Daoy (cell line): Measurements from ENCODE around the gene ZCCHC9. TPM values are rescaled to one million over a fixed set of nuclear protein-coding genes. Genes with fewer than 3 reads are reported as not detected.
"Not testable (repeated sequence)": the region's sequence is repeated elsewhere in the genome, so short reads cannot be mapped to it uniquely, and the experiment has no call there.

Experiments
- DNase-seq: peaks from one replicate; pipeline ENCODE4 v3.0.0-alpha.2; 2015; ENCODE audit warnings: low read depth
- total RNA-seq: library from RNA; depleted of rRNA; stranded (reverse); fragments of >200 nt; shearing (Covaris generic); gene quantifications from 2 replicates; pipeline ENCODE4 v1.2.3, GENCODE V29; 2014; rRNA removed

Gene ZCCHC9, protein sequence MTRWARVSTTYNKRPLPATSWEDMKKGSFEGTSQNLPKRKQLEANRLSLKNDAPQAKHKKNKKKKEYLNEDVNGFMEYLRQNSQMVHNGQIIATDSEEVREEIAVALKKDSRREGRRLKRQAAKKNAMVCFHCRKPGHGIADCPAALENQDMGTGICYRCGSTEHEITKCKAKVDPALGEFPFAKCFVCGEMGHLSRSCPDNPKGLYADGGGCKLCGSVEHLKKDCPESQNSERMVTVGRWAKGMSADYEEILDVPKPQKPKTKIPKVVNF
- 46.6 and 49.0 TPM in 2 replicates for total RNA-seq

- DNase-seq, result peak; percentile 98
Measured at GRCh38 chr5:81301271-81302015, at the start of gene ZCCHC9. Gene ZCCHC9 (plus strand): TSS chr5:81301587. CDS start chr5:81304758, 3,171 bp downstream.

DNA sequence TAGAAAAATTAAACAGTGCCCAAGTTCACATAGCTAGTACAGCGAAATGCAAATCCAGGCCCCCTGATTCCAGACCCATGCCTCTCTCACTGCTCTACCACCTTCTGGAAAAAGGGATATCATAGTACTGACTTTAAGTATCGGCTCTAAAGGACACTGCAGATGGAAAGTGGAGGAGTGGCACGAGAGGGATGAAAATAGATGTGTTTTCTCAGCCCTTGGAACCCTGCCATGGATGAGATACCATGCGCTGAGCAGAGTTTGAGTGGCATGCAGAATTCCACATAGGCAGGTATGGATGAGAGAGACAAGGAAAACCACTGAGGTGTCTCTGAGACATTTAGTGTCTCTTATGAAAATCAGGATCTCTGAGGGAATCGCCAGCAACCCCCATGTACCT is 49.5 kb upstream of the ZCCHC9 start:
- no peak for DNase-seq

DNA sequence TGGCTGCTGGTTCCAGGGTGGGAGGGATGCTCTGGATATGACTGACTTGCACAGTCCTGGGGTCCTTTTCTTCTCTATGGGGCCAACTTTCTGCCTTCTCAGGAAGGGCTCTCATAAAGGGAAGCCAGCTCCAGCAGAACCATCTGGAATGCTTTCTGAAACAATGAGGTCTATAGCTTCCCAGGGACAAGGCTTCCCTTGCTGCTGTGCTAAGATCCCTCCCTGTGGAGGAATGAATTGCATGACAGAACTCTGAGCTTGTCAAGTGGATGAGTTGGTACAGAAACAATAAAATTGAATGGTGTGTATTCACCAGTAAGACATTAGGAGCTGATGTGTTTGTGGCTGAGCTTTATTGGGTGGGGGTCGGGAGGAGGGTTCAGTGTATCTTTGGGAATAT is 48.5 kb upstream of the ZCCHC9 start:
- DNase-seq, result no peak

- no peak for DNase-seq
Measured at GRCh38 chr5:81253875-81254274, 47.5 kb upstream of the ZCCHC9 start.

DNA sequence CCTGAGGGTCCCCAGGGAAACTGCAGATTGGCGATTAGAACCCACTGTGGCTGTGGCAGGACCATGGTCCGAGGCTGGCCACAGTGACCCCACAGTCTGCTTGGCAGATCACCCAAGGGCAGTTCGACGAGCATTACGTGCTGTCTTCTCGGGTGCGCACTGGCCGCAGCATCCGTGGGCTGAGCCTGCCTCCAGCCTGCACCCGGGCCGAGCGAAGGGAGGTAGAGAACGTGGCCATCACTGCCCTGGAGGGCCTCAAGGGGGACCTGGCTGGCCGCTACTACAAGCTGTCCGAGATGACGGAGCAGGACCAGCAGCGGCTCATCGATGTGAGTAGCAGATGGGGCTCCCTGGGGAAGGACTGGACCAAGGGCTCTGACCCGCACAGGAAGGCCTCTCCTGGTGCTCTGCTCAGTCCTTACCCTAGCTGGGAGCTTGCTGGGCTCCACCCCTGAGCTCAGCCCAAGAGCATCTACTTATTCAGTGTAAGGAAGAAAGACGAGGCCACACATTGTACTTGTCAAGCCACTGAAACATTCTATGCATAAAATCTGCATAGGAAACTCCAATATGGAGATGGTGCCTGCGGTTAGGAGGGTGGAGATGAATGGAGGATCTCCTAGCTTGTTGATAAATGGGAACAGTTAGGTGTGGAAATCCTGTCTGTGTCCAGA is 46.4 kb upstream of the ZCCHC9 start:
- no peak for DNase-seq

DNA sequence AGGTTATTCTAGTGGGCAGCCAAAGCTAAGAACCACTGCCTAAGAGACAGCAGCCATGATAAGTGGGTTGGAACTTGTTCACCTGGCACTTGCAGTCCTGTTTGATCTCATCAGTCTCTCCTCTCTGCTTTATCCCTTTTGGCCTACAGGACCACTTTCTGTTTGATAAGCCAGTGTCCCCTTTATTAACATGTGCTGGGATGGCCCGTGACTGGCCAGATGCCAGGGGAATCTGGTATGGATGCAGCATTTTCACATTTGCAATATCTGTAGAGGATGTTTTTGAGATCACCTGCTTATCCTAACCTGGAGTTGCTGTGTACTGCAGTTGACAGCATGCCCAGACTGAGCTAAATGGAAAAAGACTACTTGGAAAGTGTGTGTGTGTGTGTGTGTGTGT is 44.6 kb upstream of the ZCCHC9 start:
- no peak for DNase-seq

GRCh38 chr5:81262796-81263195 is 38.6 kb upstream of the ZCCHC9 start:
- DNase-seq, result not testable (repeated sequence)

GRCh38 chr5:81265101-81265500 is 36.3 kb upstream of the ZCCHC9 start:
- DNase-seq, result no peak

- DNase-seq, result peak; percentile 33
Measured at GRCh38 chr5:81268521-81269196, 32.7 kb upstream of the ZCCHC9 start.

GRCh38 chr5:81269751-81270393 is 31.5 kb upstream of the ZCCHC9 start:
- DNase-seq, result no peak

DNA sequence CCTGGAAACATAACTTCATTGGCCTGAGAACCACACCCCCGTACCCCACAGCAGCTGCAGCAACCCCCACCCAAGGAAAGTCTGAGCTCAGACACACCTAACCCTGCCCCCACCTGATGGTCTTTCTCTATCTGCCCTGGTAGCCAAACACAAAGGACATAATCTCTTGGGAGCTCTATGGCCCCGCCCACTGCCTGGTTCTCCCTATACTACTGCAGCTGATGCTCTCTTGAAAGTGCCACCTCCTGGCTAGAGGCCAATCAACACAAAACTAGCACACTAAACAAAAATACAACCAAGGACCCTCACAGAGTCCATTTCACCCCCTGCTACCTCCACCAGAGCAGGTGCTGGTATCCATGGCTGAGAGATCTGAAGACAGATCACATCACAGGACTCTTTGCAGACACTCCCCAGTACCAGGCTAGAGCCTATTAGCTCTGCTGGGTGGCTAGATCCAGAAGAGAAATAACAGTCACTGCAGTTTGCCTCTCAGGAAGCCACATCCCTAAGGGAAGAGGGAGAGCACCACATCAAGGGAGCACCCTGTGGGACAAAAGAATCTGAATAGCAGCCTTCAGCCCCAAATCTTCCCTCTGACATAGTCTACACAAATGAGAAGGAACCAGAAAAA is 30.9 kb upstream of the ZCCHC9 start:
- DNase-seq, result not testable (repeated sequence)

DNA sequence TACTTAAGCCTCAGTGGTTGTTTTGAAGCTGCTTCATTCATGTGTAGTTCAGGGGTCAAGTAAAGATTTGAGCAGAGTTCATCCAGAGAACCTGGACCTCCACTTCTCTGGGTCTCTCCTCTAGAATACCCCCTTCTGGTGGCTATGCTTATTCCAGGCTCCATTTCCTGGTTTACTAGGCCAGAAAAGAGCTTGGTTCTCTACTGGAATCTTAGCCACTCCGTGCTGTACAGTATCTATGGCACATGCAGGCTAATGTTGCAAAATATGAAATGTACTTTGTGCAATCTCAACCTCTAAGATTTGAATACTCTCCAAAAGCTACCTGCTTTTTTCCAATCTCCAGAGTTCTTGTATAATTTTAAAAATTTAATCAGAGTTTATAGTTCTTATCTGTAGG is 17.4 kb upstream of the ZCCHC9 start:
- no peak for DNase-seq

GRCh38 chr5:81286059-81286617 is 15.2 kb upstream of the ZCCHC9 start:
- DNase-seq, result no peak

GRCh38 chr5:81288021-81288433 is 13.4 kb upstream of the ZCCHC9 start:
- no peak for DNase-seq

- no peak for DNase-seq
Measured at GRCh38 chr5:81290146-81290545, 11.2 kb upstream of the ZCCHC9 start.

GRCh38 chr5:81292130-81292529 is 9.3 kb upstream of the ZCCHC9 start:
- no peak for DNase-seq

- not testable (repeated sequence) for DNase-seq
Measured at GRCh38 chr5:81294021-81294420, 7.4 kb upstream of the ZCCHC9 start.

GRCh38 chr5:81297531-81297930 is 3.9 kb upstream of the ZCCHC9 start:
- DNase-seq, result no peak

- DNase-seq, result no peak
Measured at GRCh38 chr5:81300921-81301270, 491 bp upstream of the ZCCHC9 start.

- DNase-seq, result no peak
Measured at GRCh38 chr5:81302596-81302995, 1.2 kb downstream of the ZCCHC9 start.

- peak; percentile 23 for DNase-seq
Measured at GRCh38 chr5:81303563-81303962, 2.2 kb downstream of the ZCCHC9 start.
